Measurements from ENCODE around the gene TENT5C.

DNA sequence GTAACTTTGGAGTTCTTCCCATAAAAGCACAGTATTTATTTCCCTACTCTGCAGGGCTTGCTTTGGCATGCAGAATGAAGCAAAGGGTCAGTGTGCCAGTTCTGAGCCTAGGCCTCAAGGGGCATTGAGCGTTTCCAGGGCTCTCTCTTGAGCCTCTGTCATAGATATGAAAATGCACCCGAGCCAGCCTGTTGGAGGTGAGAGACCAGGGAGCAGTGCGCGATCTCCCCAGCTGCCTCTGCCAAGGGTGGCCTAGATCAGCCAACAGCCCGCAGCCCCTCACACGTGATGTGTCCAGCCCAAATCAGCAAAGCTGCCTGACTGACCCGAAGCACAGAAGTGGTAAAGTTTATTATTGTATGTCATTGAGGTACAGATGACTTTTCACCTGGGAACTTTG, 63.7 kb downstream of the TENT5C start:
- TF ChIP-seq CTCF (conservative IDR thresholded peaks at IDR 0.05; ENCODE audit: low read length) = no peak
- TF ChIP-seq EZH2phosphoT487 (IDR thresholded peaks at IDR 0.05; ENCODE audit: borderline replicate concordance) = no peak
